Adrenal gland (tissue), 12 donors: Measurements from ENCODE around the gene SASH1. TPM values are rescaled to one million over a fixed set of nuclear protein-coding genes. Genes with fewer than 3 reads are reported as not detected.
A peak's percentile ranks its signal among the peaks of the same experiment; 100 is the strongest.
"Not testable (repeated sequence)": the region's sequence is repeated elsewhere in the genome, so short reads cannot be mapped to it uniquely, and the experiment has no call there.

Experiments used
- DNase-seq, 7 donors: peaks; one replicate each; pipeline ENCODE4 v3.0.0-alpha.2; 2019 to 2020
- H3K27ac ChIP-seq, 5 donors: fragments of 200-600 bp; sonication (generic) in 4 of 5; 1 replicate in 3 of 5; 2 replicates in 2 of 5; pipeline versions ENCODE4 v1.5.1 to v1.8.0; 2016 to 2020; ENCODE audit warnings: mild to moderate bottlenecking in 1 of 5
- H3K27me3 ChIP-seq: fragments of 200-600 bp; 2 replicates; pipeline ENCODE4 v1.8.0; 2021
- H3K36me3 ChIP-seq, 2 donors: fragments of 200-600 bp; replicated peaks in 1 of 2; 1 replicate in 1 of 2; 2 replicates in 1 of 2; pipeline versions ENCODE4 v1.5.1 to v1.8.0; 2018 to 2022
- H3K4me1 ChIP-seq, 2 donors: fragments of 200-600 bp; replicated peaks in 1 of 2; 1 replicate in 1 of 2; 2 replicates in 1 of 2; pipeline versions ENCODE4 v1.5.1 to v1.8.0; 2018 to 2021
- H3K4me3 ChIP-seq, 4 donors: fragments of 200-600 bp; sonication (generic) in 3 of 4; one replicate each; pipeline ENCODE4 v1.5.1; 2016 to 2018
- H3K9me3 ChIP-seq, 3 donors: fragments of 200-600 bp; sonication (generic) in 1 of 3; replicated peaks in 1 of 3; 1 replicate in 2 of 3; 2 replicates in 1 of 3; pipeline versions ENCODE4 v1.5.1 to v1.8.0; 2016 to 2021
- POLR2A ChIP-seq, 2 donors: fragments of 450-650 bp; IDR thresholded peaks; one replicate each; pipeline ENCODE4 v1.6.1; 2017; ENCODE audit warnings: antibody characterized with exemption in 2 of 2, mild to moderate bottlenecking in 2 of 2, moderate library complexity in 1 of 2
- WGBS, 4 donors: extraction: QIAGEN DNeasy Blood & Tissue Kit in 2 of 4; methylation state at CpG; one replicate each; pipeline versions ENCODE4 v1.1.5 to v1.1.7; 2013 to 2017; 5-methylcytosine and 5-hydroxymethylcytosine counted together
- intact Hi-C, 2 donors: fragments of 100-400 bp; cut with DNase I; formaldehyde crosslinking; loops; one replicate each; pipeline versions ENCODE4 v1.14.1 to v1.15.0; 2022 to 2023
- polyA plus RNA-seq, 3 donors: library from polyadenylated mRNA; stranded (reverse); fragments of 200-250 nt in 2 of 3; fragments of 350-450 nt in 1 of 3; fragmentation: Illumina TruSeq in 1 of 3; extraction: RNeasy Lipid Tissue Mini Kit (QIAGEN cat#74804) in 1 of 3; gene quantifications; one replicate each; pipeline ENCODE4 v1.2.3, GENCODE V29; 2013 to 2014
- total RNA-seq, 9 donors: library from RNA; depleted of rRNA in 4 of 9; stranded (reverse); fragments of >200 nt in 4 of 9; fragments of 120-200 nt in 1 of 9; fragmentation: NEBNext Ultra II Directional in 1 of 9; extraction: Animal tissue kit (Norgen Biotek cat#: 25700) in 1 of 9; gene quantifications; one replicate each; pipeline versions ENCODE4 v1.1.0 to v1.2.4, GENCODE V29; 2013 to 2023
- TF ChIP-seq, protein P1 (sequence below), 6 experiments: fragments of 450-650 bp in 4 of 6; fragments of 200-600 bp in 2 of 6; sonication (generic) in 1 of 6; IDR thresholded peaks; 1 replicate in 5 of 6; 2 replicates in 1 of 6; pipeline versions ENCODE4 v1.5.1 to v1.8.0; 2016 to 2021; ENCODE audit warnings: antibody characterized with exemption in 6 of 6, mild to moderate bottlenecking in 2 of 6, moderate library complexity in 1 of 6
- donor health status: healthy with polysubstance abuse.
- donor health status: Bipolar disorder and iron deficiency.
- donor health status: DM: yes; HTN: yes; CAD: no.
- donor health status: DM: no; HTN: no; CAD: no.
- donor health status: DM: no; HTN: no; CAD: no.
- donor health status: DM: yes; HTN: yes; CAD: no.

The SASH1 gene
- total and polyA plus RNA-seq, 12 donors: 5.5 to 30.7 (median 16.7) TPM

GRCh38 chr6:148389086-148389485 is 46.4 kb downstream of the SASH1 start:
- H3K4me1 ChIP-seq: peaks cover 0 to 3% of the 10 kb centered on the region in 2 donors
- H3K27me3 ChIP-seq: no peaks in the 10 kb centered on the region
- no peak overlapping the region for H3K27ac ChIP-seq
- H3K9me3 ChIP-seq: no peaks in the 10 kb centered on the region
- no peak overlapping the region for H3K4me3 ChIP-seq
- intact Hi-C loops: no loop called here
- WGBS, 4 donors: 84 to 90% (median 88%) methylated on average over 9 of the region's 9 CpGs
- TF ChIP-seq, protein P1, sequence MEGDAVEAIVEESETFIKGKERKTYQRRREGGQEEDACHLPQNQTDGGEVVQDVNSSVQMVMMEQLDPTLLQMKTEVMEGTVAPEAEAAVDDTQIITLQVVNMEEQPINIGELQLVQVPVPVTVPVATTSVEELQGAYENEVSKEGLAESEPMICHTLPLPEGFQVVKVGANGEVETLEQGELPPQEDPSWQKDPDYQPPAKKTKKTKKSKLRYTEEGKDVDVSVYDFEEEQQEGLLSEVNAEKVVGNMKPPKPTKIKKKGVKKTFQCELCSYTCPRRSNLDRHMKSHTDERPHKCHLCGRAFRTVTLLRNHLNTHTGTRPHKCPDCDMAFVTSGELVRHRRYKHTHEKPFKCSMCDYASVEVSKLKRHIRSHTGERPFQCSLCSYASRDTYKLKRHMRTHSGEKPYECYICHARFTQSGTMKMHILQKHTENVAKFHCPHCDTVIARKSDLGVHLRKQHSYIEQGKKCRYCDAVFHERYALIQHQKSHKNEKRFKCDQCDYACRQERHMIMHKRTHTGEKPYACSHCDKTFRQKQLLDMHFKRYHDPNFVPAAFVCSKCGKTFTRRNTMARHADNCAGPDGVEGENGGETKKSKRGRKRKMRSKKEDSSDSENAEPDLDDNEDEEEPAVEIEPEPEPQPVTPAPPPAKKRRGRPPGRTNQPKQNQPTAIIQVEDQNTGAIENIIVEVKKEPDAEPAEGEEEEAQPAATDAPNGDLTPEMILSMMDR (IDR thresholded peaks at IDR 0.05): no peak
- no peak for TF ChIP-seq POLR2A (IDR thresholded peaks at IDR 0.05)
- H3K36me3 ChIP-seq: no peaks in the 10 kb centered on the region
- DNase-seq: no peak

DNA sequence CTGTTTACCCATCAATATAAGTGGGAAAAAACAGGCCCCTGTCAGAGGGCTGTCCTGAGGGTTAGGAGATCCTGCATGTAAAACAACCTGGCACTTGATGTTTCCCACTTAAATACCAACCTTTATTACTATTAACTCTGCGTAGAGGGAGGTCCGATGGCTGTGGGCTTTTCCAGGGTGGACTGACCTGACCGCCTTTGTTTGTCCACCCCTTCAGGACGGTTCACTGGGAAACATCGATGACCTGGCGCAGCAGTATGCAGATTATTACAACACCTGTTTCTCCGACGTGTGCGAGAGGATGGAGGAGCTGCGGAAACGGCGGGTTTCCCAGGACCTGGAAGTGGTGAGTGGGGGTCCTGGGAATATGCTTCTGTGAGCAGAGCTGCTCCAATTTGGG is 47.3 kb downstream of the SASH1 start:
- DNase-seq: no peak
- no peaks in the 10 kb centered on the region for H3K36me3 ChIP-seq
- H3K4me3 ChIP-seq: no peak overlapping the region
- H3K27me3 ChIP-seq: no peaks in the 10 kb centered on the region
- intact Hi-C loops: no loop called here
- 93 to 96% (median 94%) methylated on average over 12 of the region's 12 CpGs for WGBS, 4 donors
- TF ChIP-seq, protein P1 (IDR thresholded peaks at IDR 0.05): no peak
- TF ChIP-seq POLR2A (IDR thresholded peaks at IDR 0.05): no peak
- peaks cover 0 to 3% of the 10 kb centered on the region in 2 donors for H3K4me1 ChIP-seq
- no peak overlapping the region for H3K27ac ChIP-seq
- H3K9me3 ChIP-seq: no peaks in the 10 kb centered on the region

DNA sequence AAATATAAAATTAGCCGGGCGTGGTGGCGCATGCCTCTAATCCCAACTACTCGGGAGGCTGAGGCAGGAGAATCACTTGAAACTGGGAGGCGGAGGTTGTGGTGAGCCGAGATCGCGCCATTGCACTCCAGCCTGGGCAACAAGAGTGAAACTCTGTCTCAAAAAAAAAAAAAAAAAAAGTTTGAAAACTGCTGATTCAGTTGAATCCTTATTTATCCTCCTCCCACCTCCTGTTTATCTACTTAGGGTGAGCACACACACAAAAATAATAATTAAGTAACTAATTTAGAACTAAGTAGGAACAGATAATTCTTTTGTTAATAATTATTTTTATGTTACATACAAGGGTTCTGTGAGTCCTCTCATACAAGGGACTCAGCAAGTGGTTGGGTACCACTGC is 49.5 kb downstream of the SASH1 start:
- H3K36me3 ChIP-seq, H3K4me3 ChIP-seq, H3K4me1 ChIP-seq, DNase-seq, H3K27ac ChIP-seq, H3K9me3 ChIP-seq, intact Hi-C loops, H3K27me3 ChIP-seq: not testable (repeated sequence)
- 88 to 91% (median 89%) methylated on average over 8 of the region's 8 CpGs for WGBS, 4 donors

DNA sequence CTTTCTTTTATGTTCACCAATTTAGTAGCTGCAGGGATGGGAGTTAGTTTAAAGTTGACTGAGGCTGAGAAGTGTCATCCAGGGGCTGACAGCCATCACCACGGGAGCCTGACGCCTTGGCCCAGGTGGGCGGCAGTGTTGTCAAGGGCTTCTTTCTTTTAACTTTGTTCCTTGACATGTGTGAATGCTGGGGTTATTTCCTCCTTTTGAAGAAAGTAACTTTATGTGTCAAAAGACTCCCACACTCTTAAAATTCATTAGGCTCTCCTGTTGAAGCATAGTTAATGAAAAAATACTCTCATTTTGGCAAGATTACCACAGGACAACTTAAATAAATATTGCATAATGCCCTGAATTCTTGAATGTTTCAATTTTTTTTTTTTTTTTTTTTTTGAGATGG is 50.0 kb downstream of the SASH1 start:
- no peaks in the 10 kb centered on the region for H3K27me3 ChIP-seq
- no peak overlapping the region for H3K4me3 ChIP-seq
- H3K36me3 ChIP-seq: no peaks in the 10 kb centered on the region
- TF ChIP-seq POLR2A (IDR thresholded peaks at IDR 0.05): no peak
- TF ChIP-seq, protein P1 (IDR thresholded peaks at IDR 0.05): no peak
- WGBS, 4 donors: 46 to 60% (median 51%) methylated on average over 3 of the region's 3 CpGs
- no peak for DNase-seq
- intact Hi-C loops: no loop called here
- no peak overlapping the region for H3K27ac ChIP-seq
- peaks cover 0 to under 1% of the 10 kb centered on the region in 2 donors for H3K4me1 ChIP-seq
- no peaks in the 10 kb centered on the region for H3K9me3 ChIP-seq

- H3K4me3 ChIP-seq: no peak overlapping the region
- H3K27ac ChIP-seq: peak overlapping the region in 1 of 5 donors; percentile 0
- WGBS, 4 donors: 61 to 77% (median 67%) methylated on average over 1 of the region's 1 CpG
- peaks cover 0 to 5% of the 10 kb centered on the region in 2 donors for H3K4me1 ChIP-seq
- no peaks in the 10 kb centered on the region for H3K9me3 ChIP-seq
- TF ChIP-seq POLR2A (IDR thresholded peaks at IDR 0.05): no peak
- TF ChIP-seq, protein P1 (IDR thresholded peaks at IDR 0.05): no peak
- DNase-seq: no peak
- H3K27me3 ChIP-seq: no peaks in the 10 kb centered on the region
- intact Hi-C loops: no loop called here
- no peaks in the 10 kb centered on the region for H3K36me3 ChIP-seq
These were observed 53.0 kb downstream of the SASH1 start for GRCh38 chr6:148395583-148396101.
